22Rv1 (cell line): ENCODE measurements around the gene C7.
"Not testable (repeated sequence)": the region's sequence is repeated elsewhere in the genome, so short reads cannot be mapped to it uniquely, and the experiment has no call there.

Source experiments
- H3K27ac ChIP-seq: fragments of 450-650 bp; 2 replicates; pipeline ENCODE4 v1.5.1; 2017
- ZFX ChIP-seq: fragments of 450-650 bp; IDR thresholded peaks from 2 replicates; pipeline ENCODE4 v1.6.1; 2017; ENCODE audit warnings: antibody characterized with exemption, borderline replicate concordance
- TF ChIP-seq, protein P1 (sequence below): fragments of 450-650 bp; IDR thresholded peaks from 2 replicates; pipeline ENCODE4 v1.5.1; 2017; ENCODE audit warnings: mild to moderate bottlenecking

The C7 gene

DNA sequence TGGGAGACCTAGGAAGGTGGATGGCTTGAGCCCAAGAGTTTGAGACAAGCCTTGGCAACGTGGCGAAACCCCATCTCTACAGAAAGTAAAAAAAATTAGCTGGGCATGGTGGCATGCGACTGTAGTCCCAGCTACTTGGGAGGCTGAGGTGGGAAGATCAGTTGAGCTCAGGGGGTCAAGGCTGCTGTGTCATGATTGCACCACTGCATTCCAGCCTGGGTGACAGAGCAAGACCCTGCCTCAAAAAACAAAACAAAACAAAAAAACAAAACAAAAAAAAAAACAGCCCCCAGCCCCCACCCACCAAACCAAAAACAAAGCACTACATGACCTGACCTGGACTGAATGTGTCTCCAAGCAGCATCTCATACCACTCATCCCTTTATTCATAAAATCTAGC, 33.3 kb upstream of the C7 start:
- TF ChIP-seq, protein P1, sequence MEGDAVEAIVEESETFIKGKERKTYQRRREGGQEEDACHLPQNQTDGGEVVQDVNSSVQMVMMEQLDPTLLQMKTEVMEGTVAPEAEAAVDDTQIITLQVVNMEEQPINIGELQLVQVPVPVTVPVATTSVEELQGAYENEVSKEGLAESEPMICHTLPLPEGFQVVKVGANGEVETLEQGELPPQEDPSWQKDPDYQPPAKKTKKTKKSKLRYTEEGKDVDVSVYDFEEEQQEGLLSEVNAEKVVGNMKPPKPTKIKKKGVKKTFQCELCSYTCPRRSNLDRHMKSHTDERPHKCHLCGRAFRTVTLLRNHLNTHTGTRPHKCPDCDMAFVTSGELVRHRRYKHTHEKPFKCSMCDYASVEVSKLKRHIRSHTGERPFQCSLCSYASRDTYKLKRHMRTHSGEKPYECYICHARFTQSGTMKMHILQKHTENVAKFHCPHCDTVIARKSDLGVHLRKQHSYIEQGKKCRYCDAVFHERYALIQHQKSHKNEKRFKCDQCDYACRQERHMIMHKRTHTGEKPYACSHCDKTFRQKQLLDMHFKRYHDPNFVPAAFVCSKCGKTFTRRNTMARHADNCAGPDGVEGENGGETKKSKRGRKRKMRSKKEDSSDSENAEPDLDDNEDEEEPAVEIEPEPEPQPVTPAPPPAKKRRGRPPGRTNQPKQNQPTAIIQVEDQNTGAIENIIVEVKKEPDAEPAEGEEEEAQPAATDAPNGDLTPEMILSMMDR: no peak
- no peak for TF ChIP-seq ZFX
- no peak overlapping the region for H3K27ac ChIP-seq

DNA sequence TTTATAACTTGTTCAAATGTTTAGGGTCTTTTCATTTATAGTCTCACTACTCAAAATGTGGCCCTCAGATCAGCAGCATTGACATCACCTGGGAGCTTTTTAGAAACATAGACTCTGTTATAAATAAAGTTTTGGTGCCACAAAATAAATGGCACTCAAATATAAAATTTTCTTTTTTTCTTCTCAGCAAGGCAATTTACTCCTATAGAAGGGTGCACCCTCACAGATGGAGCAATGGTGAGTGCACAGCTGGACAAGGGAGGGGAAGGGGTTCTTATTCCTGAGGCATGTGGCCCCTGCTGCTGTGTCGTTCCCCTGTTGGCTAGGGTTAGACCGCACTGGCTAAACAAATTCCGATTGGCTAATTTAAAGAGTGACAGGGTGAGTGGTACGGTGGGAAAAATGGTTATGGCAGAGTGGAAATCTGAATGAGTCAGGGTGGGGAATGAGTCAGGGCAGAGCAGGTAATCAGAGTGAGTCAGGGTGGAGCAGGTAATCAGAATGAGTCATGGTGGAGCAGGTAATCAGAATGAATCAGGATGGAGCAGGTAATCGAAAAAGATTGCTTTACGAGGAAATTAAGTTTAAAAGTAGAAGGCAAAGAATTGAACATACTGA, 31.8 kb upstream of the C7 start:
- H3K27ac ChIP-seq: no peak overlapping the region
- TF ChIP-seq, protein P1: no peak
- TF ChIP-seq ZFX: no peak

DNA sequence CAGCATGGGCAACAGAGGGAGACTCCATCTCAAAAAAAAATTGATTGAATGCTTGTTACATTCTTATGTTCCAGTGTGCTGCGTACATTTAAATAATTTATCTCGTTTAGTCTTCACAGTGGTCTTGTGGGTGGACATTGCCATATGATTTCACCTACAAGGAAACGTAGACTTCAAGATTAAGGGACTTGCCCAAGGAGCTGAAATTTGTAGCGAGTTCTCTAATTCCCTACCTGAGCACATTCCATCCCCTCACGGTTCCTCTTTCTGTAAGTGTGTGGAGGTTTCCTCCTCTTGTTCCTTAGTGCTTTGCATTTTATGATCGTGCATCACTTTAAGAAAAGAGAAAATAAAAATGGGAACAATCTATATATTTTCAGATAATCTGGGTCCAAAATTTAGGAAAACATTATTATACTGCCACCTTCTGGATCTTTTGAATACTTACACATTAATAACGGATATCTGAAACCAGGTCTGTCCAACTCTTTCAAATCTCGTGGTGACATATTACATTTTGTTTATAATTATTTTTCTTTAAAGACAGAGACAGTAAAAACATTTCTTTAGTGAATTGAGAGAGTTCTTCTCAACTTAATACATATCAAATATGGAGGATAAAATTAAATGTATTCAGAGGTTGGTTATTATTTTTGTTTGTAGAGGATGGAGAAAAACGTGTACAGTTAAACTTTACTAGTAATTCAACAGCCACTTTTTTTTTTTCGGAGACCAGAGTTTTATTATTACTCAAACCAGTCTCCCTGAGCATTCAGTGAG, 29.9 kb upstream of the C7 start:
- H3K27ac ChIP-seq: no peak overlapping the region
- TF ChIP-seq ZFX: no peak
- TF ChIP-seq, protein P1: peak; percentile 78

DNA sequence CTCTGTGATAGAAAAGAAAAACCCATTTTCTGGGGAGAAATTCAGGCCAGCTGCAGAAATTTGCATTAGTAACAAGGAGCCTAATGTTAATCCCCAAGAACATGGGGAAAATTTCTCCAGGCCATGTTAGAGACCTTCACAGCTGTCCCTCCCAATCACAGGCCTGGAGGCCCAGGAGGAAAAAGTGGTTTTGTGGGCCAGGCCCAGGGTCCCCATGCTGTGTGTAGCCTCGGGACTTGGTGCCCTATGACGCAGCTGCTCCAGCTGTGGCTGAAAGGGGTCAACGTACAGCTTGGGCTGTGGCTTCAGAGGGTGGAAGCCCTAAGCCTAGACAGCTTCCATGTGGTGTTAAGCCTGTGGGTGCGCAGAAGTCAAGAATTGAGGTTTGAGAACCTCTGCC, 27.0 kb upstream of the C7 start:
- no peak overlapping the region for H3K27ac ChIP-seq
- TF ChIP-seq ZFX: no peak
- TF ChIP-seq, protein P1: no peak

DNA sequence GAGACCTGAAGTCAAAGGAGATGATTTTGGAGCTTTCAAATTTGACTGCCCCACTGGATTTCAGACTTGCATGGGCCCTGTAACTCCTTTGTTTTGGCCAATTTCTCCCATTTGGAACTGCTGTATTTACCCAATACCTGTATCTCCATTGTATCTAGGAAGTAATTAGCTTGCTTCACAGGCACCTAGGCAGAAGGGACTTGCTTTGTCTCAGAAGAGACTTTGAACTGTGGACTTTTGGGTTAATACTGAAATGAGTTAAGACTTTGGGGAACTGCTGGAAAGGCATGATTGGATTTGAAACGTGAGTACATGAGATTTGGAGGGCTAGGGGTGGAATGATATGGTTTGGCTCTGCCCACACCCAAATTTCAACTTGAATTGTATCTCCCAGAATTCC, 26.2 kb upstream of the C7 start:
- not testable (repeated sequence) for H3K27ac ChIP-seq

DNA sequence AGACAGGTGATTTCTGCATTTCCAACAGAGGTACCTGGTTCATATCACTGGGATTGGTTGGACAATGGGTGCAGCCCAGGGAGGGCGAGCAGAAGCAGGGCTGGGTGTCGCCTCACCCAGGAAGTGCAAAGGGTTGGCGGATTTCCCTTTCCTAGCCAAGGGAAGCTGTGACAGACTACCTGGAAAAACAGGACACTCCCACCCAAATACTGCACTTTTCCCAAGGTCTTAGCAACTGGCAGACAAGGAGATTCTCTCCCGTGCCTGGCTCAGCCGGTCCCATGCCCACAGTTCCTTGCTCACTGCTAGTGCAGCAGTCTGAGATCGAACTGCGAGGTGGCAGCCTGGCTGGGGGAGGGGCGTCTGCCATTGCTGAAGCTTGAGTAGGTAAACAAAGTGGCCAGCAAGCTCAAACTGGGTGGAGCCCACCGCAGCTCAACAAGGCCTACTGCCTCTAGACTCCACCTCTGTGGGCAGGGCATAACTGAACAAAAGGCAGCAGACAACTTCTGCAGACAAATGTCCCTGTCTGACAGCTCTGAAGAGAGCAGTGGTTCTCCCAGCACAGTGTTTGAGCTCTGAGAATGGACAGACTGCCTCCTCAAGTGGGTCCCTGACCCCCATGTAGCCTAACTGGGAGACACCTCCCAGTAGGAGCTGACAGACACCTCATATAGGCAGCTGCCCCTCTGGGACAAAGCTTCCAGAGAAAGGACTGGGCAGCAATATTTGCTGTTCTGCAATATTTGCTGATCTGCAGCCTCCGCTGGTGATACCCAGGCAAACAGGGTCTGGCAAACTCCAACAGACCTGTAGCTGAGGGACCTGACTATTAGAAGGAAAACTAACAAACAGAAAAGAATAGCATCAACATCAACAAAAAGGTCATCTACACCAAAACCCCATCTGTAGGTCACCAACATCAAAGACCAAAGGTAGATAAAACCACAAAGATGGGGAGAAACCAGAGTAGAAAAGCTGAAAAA, 13.6 kb upstream of the C7 start:
- H3K27ac ChIP-seq: peak overlapping the region; percentile 85

DNA sequence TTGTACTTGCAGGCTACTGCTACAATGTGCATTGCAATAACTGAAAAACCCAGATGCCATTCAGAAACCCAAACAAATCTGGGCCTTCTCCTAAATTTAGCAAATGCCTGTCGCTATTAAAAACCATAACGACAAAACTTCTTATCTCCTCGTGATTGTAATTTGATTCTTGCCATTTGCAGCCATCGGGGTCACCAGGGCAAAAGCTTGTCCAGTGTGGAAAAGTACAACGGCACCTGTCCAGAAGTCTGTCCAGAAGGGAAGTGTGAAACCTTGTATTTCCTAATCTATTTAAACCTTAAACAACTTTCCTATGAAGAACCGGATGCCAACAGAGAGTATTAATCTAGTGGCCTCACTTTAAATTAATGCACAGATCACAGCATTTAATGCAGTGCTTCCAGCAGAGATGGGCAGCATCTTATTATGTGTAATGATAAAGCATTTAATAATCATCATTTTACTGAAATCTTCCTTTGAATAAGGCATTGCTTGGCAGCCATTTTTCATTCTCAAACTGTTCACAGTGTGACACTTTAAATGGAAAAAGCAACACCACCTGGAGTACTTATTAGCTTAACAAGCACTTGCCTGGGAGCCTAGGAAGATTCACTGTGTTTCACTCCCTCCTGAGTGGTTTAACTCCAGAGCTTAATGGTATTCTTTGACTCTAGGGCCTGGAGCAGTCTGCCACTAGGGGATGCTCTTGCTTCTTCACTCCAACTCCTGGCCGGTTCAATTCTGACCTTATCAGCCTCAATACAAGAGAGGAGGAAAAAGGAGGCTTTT, 4.9 kb upstream of the C7 start:
- TF ChIP-seq, protein P1: peak; percentile 99
- no peak for TF ChIP-seq ZFX
- no peak overlapping the region for H3K27ac ChIP-seq

DNA sequence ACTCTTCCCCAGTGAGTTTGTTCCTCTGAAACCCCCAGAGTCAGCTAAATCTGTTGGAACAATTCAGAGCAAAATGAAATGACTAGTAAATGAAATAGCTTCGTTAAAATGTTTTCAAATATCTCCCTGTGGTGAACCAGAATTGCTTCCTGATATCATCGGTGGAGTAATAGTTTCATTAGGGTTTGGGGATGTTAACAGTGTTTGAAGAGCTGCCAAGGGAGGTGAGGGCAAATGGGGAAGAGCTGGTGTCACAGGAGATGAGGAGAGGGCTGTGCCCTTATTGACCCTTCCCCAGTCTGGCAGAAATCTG, 4.3 kb upstream of the C7 start:
- TF ChIP-seq, protein P1: peak; percentile 75
- TF ChIP-seq ZFX: no peak
- H3K27ac ChIP-seq: no peak overlapping the region
